Measurements from ENCODE around the gene RHOXF1. TPM values are rescaled to one million over a fixed set of nuclear protein-coding genes. Genes with fewer than 3 reads are reported as not detected.
"Not testable (repeated sequence)": the region's sequence is repeated elsewhere in the genome, so short reads cannot be mapped to it uniquely, and the experiment has no call there.

The RHOXF1 gene
- total RNA-seq, 4 donors from 2014 or later: 0.49 to 5.9 TPM; not detected in 2

DNA sequence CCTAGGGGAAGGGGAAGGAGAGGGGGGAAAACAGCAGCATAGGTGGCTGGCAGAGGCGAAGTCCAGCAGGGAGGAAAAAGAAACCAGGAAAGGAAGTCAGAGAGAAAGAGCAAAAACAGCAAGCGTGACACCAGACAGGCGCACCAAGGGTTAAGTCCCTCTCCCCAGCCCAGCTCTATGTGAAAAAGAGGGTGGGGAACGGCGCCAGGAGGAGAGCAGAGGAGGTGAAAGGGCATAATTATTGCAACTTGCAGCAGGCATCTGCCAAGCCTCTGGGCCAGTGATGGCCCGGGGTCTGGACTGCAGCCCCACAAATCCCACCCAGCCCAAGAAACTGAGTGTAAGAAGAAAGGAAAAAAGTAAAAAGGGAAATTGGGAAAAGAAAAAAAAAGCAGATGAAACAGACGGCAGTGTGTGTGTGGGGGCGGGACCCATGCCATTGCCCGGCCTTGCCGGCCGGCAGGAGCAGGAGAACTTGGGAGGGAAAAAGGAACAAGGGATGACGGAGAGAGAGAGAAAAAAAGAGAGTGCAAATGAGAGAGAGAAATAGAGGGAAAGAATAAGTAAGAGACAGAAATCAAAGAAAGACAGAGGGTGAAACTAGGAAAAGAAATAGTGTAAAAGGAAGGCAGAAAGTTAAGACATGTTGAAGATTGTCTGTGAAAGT is 28.6 kb upstream of the RHOXF1 start:
- H3K36me3 ChIP-seq: no peaks in the 10 kb centered on the region
- TF ChIP-seq POLR2A (IDR thresholded peaks at IDR 0.05) (no peak), CTCF (IDR thresholded peaks at IDR 0.05) (no peak), POLR2AphosphoS5 (IDR thresholded peaks at IDR 0.05) (no peak), EP300 (IDR thresholded peaks at IDR 0.05) (no peak)
- no peaks in the 10 kb centered on the region for H3K27me3 ChIP-seq
- H3K27ac ChIP-seq: no peak overlapping the region
- H3K4me1 ChIP-seq: no peaks in the 10 kb centered on the region
- 0 to 20% methylated on average over 1 to 8 of the region's 12 CpGs for WGBS, 2 donors (ENCODE audit: low coverage in 1 of 2)
- no peaks in the 10 kb centered on the region for H3K9me3 ChIP-seq
- no peak for ATAC-seq
- no peak overlapping the region for H3K4me3 ChIP-seq

- Histone ChIP-seq H3K4me3 (no peak overlapping the region), H3K27ac (no peak overlapping the region), H3K9me3 (no peaks in the 10 kb centered on the region), H3K36me3 (no peaks in the 10 kb centered on the region), H3K4me1 (no peaks in the 10 kb centered on the region), H3K27me3 (no peaks in the 10 kb centered on the region)
- TF ChIP-seq POLR2A (IDR thresholded peaks at IDR 0.05): no peak
- TF ChIP-seq POLR2AphosphoS5 (IDR thresholded peaks at IDR 0.05): no peak
- no peak for TF ChIP-seq CTCF (IDR thresholded peaks at IDR 0.05)
- ATAC-seq: no peak
- WGBS, 2 donors (ENCODE audit: low coverage in 1 of 2): 75 to 92% methylated on average over 7 to 11 of the region's 11 CpGs
Measured at GRCh38 chrX:120140293-120140981, 24.7 kb upstream of the RHOXF1 start.

GRCh38 chrX:120137439-120137838 is 21.7 kb upstream of the RHOXF1 start:
- Histone ChIP-seq H3K27ac (no peak overlapping the region), H3K9me3 (no peaks in the 10 kb centered on the region), H3K4me1 (no peaks in the 10 kb centered on the region), H3K4me3 (no peak overlapping the region), H3K36me3 (no peaks in the 10 kb centered on the region), H3K27me3 (no peaks in the 10 kb centered on the region)
- no peak for ATAC-seq
- TF ChIP-seq POLR2AphosphoS5 (IDR thresholded peaks at IDR 0.05) (no peak), CTCF (IDR thresholded peaks at IDR 0.05) (peak in 1 of 4 experiments; percentile 23), EP300 (IDR thresholded peaks at IDR 0.05) (no peak)
- 37 to 42% methylated on average over 3 of the region's 3 CpGs for WGBS, 2 donors (ENCODE audit: low coverage in 1 of 2)

DNA sequence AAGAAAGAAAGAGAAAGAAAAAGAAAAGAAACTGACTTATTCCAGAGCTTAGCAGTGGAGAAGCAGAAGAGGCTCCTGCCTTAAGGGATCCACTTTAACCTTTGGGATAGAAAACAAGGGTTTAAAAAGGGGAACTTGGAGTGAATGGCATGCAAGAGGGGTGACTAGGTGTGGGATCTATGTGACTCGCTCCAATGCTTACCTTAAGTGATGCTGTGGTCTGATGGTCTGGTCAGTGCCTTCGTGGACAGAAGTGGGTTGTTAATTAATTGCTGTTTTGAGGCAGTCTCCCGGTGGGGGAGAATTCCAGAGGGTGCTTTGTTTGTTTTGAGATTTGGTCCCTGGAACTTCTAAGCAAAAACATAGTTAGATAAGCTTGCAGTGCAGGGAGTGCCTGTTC is 21.1 kb upstream of the RHOXF1 start:
- Histone ChIP-seq H3K27ac (no peak overlapping the region), H3K36me3 (no peaks in the 10 kb centered on the region), H3K4me1 (no peaks in the 10 kb centered on the region), H3K27me3 (no peaks in the 10 kb centered on the region), H3K9me3 (no peaks in the 10 kb centered on the region), H3K4me3 (no peak overlapping the region)
- TF ChIP-seq CTCF (IDR thresholded peaks at IDR 0.05) (no peak), EP300 (IDR thresholded peaks at IDR 0.05) (no peak), POLR2A (IDR thresholded peaks at IDR 0.05) (no peak), POLR2AphosphoS5 (IDR thresholded peaks at IDR 0.05) (no peak)
- WGBS, 2 donors (ENCODE audit: low coverage in 1 of 2): 57 to 70% methylated on average over 3 of the region's 3 CpGs
- ATAC-seq: no peak

GRCh38 chrX:120136128-120136527 is 20.4 kb upstream of the RHOXF1 start:
- H3K4me3 ChIP-seq: no peak overlapping the region
- no peak for TF ChIP-seq EP300 (IDR thresholded peaks at IDR 0.05)
- no peak overlapping the region for H3K27ac ChIP-seq
- no peaks in the 10 kb centered on the region for H3K9me3 ChIP-seq
- H3K4me1 ChIP-seq: no peaks in the 10 kb centered on the region
- WGBS, 2 donors (ENCODE audit: low coverage in 1 of 2): 53 to 93% methylated on average over 3 to 6 of the region's 6 CpGs
- no peaks in the 10 kb centered on the region for H3K36me3 ChIP-seq
- H3K27me3 ChIP-seq: no peaks in the 10 kb centered on the region
- no peak for ATAC-seq

GRCh38 chrX:120128306-120128846 is 12.7 kb upstream of the RHOXF1 start:
- not testable (repeated sequence) for H3K36me3 ChIP-seq, ATAC-seq, H3K4me3 ChIP-seq, H3K27ac ChIP-seq, H3K4me1 ChIP-seq, H3K27me3 ChIP-seq, H3K9me3 ChIP-seq
- 79 to 100% methylated on average over 2 to 5 of the region's 5 CpGs for WGBS, 2 donors (ENCODE audit: low coverage in 1 of 2)

All from gastroesophageal sphincter (tissue), 4 donors.